Islet of Langerhans (tissue), 1 donor: ENCODE measurements around the gene CLTCL1.
"Not testable (repeated sequence)": the region's sequence is repeated elsewhere in the genome, so short reads cannot be mapped to it uniquely, and the experiment has no call there.

Experiments used
- FAIRE-seq: peaks from one replicate; lab custom pipeline; 2011; peaks lifted over from hg19 to GRCh38; lab: Jason Lieb, UNC

Gene CLTCL1

GRCh38 chr22:19290400-19291217 is 910 bp downstream of the CLTCL1 start:
- FAIRE-seq: no peak

- FAIRE-seq: no peak
Measured at GRCh38 chr22:19289475-19290161, 1.9 kb downstream of the CLTCL1 start.

- FAIRE-seq: no peak
Measured at GRCh38 chr22:19287889-19288288, 3.6 kb downstream of the CLTCL1 start.

GRCh38 chr22:19287076-19287707 is 4.3 kb downstream of the CLTCL1 start:
- FAIRE-seq: no peak

- no peak for FAIRE-seq
Measured at GRCh38 chr22:19285831-19286230, 5.7 kb downstream of the CLTCL1 start.

GRCh38 chr22:19279143-19279542 is 12.4 kb downstream of the CLTCL1 start:
- not testable (repeated sequence) for FAIRE-seq

GRCh38 chr22:19277785-19278184 is 13.7 kb downstream of the CLTCL1 start:
- no peak for FAIRE-seq

GRCh38 chr22:19275919-19276600 is 15.5 kb downstream of the CLTCL1 start:
- no peak for FAIRE-seq

GRCh38 chr22:19275513-19275912 is 16.0 kb downstream of the CLTCL1 start:
- FAIRE-seq: no peak

GRCh38 chr22:19275104-19275503 is 16.4 kb downstream of the CLTCL1 start:
- no peak for FAIRE-seq

- no peak for FAIRE-seq
Measured at GRCh38 chr22:19271856-19272535, 19.5 kb downstream of the CLTCL1 start.

GRCh38 chr22:19271273-19271855 is 20.2 kb downstream of the CLTCL1 start:
- FAIRE-seq: no peak

GRCh38 chr22:19270873-19271272 is 20.6 kb downstream of the CLTCL1 start:
- FAIRE-seq: no peak

- no peak for FAIRE-seq
Measured at GRCh38 chr22:19266547-19267086, 24.9 kb downstream of the CLTCL1 start.

GRCh38 chr22:19265779-19266178 is 25.7 kb downstream of the CLTCL1 start:
- no peak for FAIRE-seq

GRCh38 chr22:19260804-19261203 is 30.7 kb downstream of the CLTCL1 start:
- FAIRE-seq: no peak

- no peak for FAIRE-seq
Measured at GRCh38 chr22:19260194-19260593, 31.3 kb downstream of the CLTCL1 start.

- FAIRE-seq: not testable (repeated sequence)
Measured at GRCh38 chr22:19258968-19259288, 32.6 kb downstream of the CLTCL1 start.

- no peak for FAIRE-seq
Measured at GRCh38 chr22:19258371-19258770, 33.1 kb downstream of the CLTCL1 start.

- FAIRE-seq: not testable (repeated sequence)
Measured at GRCh38 chr22:19256362-19256761, 35.2 kb downstream of the CLTCL1 start.

GRCh38 chr22:19253143-19253542 is 38.4 kb downstream of the CLTCL1 start:
- FAIRE-seq: no peak
